Adipose tissue (tissue), 3 donors: ENCODE data around the gene DNAJB1. TPM values are rescaled to one million over a fixed set of nuclear protein-coding genes. Genes with fewer than 3 reads are reported as not detected.

ENCODE experiments used
- H3K27ac ChIP-seq: one replicate; pipeline ENCODE4 v1.5.1; 2013; ENCODE audit warnings: low read depth, low read length
- WGBS, 3 donors: extraction: QIAGEN DNeasy Blood & Tissue Kit; methylation state at CpG; one replicate each; pipeline ENCODE4 v1.1.7; 2013; 5-methylcytosine and 5-hydroxymethylcytosine counted together
- polyA plus RNA-seq, 3 donors: library from polyadenylated mRNA; stranded (reverse); fragments of 200-250 nt; gene quantifications; one replicate each; pipeline ENCODE4 v1.2.3, GENCODE V29; 2013
- donor health status: healthy with polysubstance abuse.
- donor health status: Bipolar disorder and iron deficiency.
- donor health status: healthy.

The DNAJB1 gene
- polyA plus RNA-seq, 3 donors: 31.4 to 285 (median 166) TPM

DNA sequence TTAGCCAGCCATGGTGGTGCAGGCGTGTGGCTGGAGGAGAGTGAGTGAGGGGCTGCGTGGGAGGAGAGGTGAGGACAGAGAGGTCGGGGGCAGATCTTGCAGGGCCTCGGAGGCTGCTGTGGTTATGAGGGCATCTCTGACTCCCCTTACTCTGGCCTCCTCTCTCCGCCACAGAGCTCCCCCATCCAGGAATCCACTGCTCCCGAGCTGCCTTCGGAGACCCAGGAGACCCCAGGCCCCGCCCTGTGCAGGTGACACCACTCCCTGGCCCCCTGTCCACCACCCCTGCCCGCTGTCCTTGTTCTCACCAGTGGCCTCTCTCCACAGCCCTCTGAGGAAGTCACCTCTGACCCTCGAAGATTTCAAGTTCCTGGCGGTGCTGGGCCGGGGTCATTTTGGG is 50.8 kb downstream of the DNAJB1 start:
- no peak overlapping the region for H3K27ac ChIP-seq
- WGBS, 3 donors: 84 to 87% (median 85%) methylated on average over 12 of the region's 12 CpGs

Other genes with a start within 250 kb of the DNAJB1 start
- 10 to 100 TPM; 17.3 to 42.1 (median 38.6) TPM for gene ADGRE5, start 137.0 kb downstream of the DNAJB1 start, polyA plus RNA-seq
- gene DDX39A, start 99.1 kb downstream of the DNAJB1 start, polyA plus RNA-seq: 10 to 100 TPM; 27.3 to 76.8 (median 65.3) TPM
- 10 to 100 TPM; 35.8 to 99.0 (median 66.4) TPM for gene PKN1, start 85.1 kb downstream of the DNAJB1 start, polyA plus RNA-seq
- 1 to 10 TPM in 1 of 3 donors, under 1 TPM in 1, not detected in 1; 0.18 to 1.9 TPM for gene PTGER1, start 43.0 kb downstream of the DNAJB1 start, polyA plus RNA-seq
- 10 to 100 TPM; 34.6 to 80.5 (median 53.6) TPM for gene GIPC1, start 22.3 kb downstream of the DNAJB1 start, polyA plus RNA-seq
- gene TECR, start 11.2 kb upstream of the DNAJB1 start, polyA plus RNA-seq: 100 to 1,000 TPM in 2 of 3 donors, 10 to 100 TPM in 1; 82.2 to 242 (median 129) TPM
- gene NDUFB7, start 53.7 kb upstream of the DNAJB1 start, polyA plus RNA-seq: 100 to 1,000 TPM; 321 to 644 (median 417) TPM
- gene CLEC17A, start 64.7 kb upstream of the DNAJB1 start, polyA plus RNA-seq: under 1 TPM in 2 of 3 donors, not detected in 1; 0.15 TPM
- under 1 TPM in 1 of 3 donors, not detected in 2; 0.55 TPM for gene ADGRE3, start 156.4 kb upstream of the DNAJB1 start, polyA plus RNA-seq
- 10 to 100 TPM in 2 of 3 donors, 1 to 10 TPM in 1; 6.4 to 12.7 (median 11.8) TPM for gene ZNF333, start 171.7 kb upstream of the DNAJB1 start, polyA plus RNA-seq